K562 (cell line): Measurements from ENCODE around the gene CXCL5. TPM values are rescaled to one million over a fixed set of nuclear protein-coding genes. Genes with fewer than 3 reads are reported as not detected.

Experiments used
- BRD9 ChIP-seq: fragments of 450-650 bp; IDR thresholded peaks from 2 replicates; pipeline ENCODE4 v1.6.1; 2018; ENCODE audit warnings: low read depth; ENCODE audit not compliant: partially characterized antibody
- CTCFL ChIP-seq: IDR thresholded peaks from 2 replicates; pipeline ENCODE4 v1.6.1; 2011; ENCODE audit warnings: borderline replicate concordance, low read depth, mild to moderate bottlenecking, moderate library complexity, low read length; ENCODE audit not compliant: insufficient read depth, poor library complexity, severe bottlenecking
- FOXK2 ChIP-seq, 2 experiments: fragments of 450-650 bp; IDR thresholded peaks in 1 of 2; conservative IDR thresholded peaks in 1 of 2; 2 replicates each; pipeline ENCODE4 v1.6.1; 2016; ENCODE audit warnings: low read depth in 2 of 2, mild to moderate bottlenecking in 1 of 2
- ILF3 ChIP-seq: fragments of 450-650 bp; IDR thresholded peaks from 2 replicates; pipeline ENCODE4 v1.6.1; 2018; ENCODE audit warnings: antibody characterized with exemption, mild to moderate bottlenecking, moderate library complexity, borderline replicate concordance
- PHB2 ChIP-seq: fragments of 450-650 bp; IDR thresholded peaks from 2 replicates; pipeline ENCODE4 v1.6.1; 2017; ENCODE audit warnings: low read depth
- PRMT5 ChIP-seq: sonication (generic); formaldehyde crosslinking; IDR thresholded peaks from 2 replicates; pipeline ENCODE4 v1.5.0; 2020; ENCODE audit warnings: missing genetic modification reagents
- RBFOX2 ChIP-seq: fragments of 200-400 bp; formaldehyde crosslinking; IDR thresholded peaks from 2 replicates; pipeline ENCODE4 v1.6.1; 2017; ENCODE audit warnings: low read depth, mild to moderate bottlenecking, low read length, moderate library complexity
- SMARCA4 ChIP-seq: fragments of 450-650 bp; IDR thresholded peaks from 2 replicates; pipeline ENCODE4 v1.6.1; 2016
- SP2 ChIP-seq: IDR thresholded peaks from 2 replicates; pipeline ENCODE4 v1.6.1; 2011; ENCODE audit warnings: mild to moderate bottlenecking, low read depth, low read length, moderate library complexity; ENCODE audit not compliant: poor library complexity, severe bottlenecking; ENCODE audit errors: extremely low read depth
- THAP12 ChIP-seq: fragments of 250-450 bp; sonication (Bioruptor Pico); IDR thresholded peaks from 2 replicates; pipeline ENCODE4 v1.9.0; 2021; ENCODE audit warnings: mild to moderate bottlenecking, inconsistent platforms
- ZBTB2 ChIP-seq: fragments of 450-650 bp; IDR thresholded peaks from 2 replicates; pipeline ENCODE4 v1.6.1; 2016; ENCODE audit warnings: antibody characterized with exemption
- ZMIZ1 ChIP-seq, 2 experiments: fragments of 150-350 bp in 1 of 2; IDR thresholded peaks; 2 replicates each; pipeline ENCODE4 v1.6.1; 2012 to 2016; ENCODE audit warnings: low read depth in 2 of 2, low read length in 2 of 2, mild to moderate bottlenecking in 1 of 2, moderate library complexity in 1 of 2
- ZNF143 ChIP-seq: sonication (generic); formaldehyde crosslinking; IDR thresholded peaks from 2 replicates; pipeline ENCODE4 v1.9.0; 2022; ENCODE audit warnings: mild to moderate bottlenecking, missing genetic modification reagents
- ZNF41 ChIP-seq: fragments of 250-450 bp; sonication (Bioruptor Pico); conservative IDR thresholded peaks from 2 replicates; pipeline ENCODE4 v1.4.0; 2020; ENCODE audit warnings: mild to moderate bottlenecking
- polyA plus RNA-seq, 8 experiments: library from polyadenylated mRNA; depleted of rRNA in 4 of 8; stranded (reverse) in 5 of 8; unstranded in 3 of 8; fragments of >200 nt; fragmentation: Nextera tagmentation in 2 of 8; fragmentation: Illumina TruSeq in 1 of 8; extraction: Ambion mirVana in 2 of 8; extraction: Trizol in 1 of 8; gene quantifications; 2 replicates each; pipeline versions ENCODE4 v1.2.1 to v1.2.3, GENCODE V29; 2011 to 2014; ENCODE audit warnings: inconsistent platforms in 1 of 8, missing spikeins in 1 of 8
- total RNA-seq, 7 experiments: library from RNA; depleted of rRNA in 6 of 7; stranded (reverse); fragments of >200 nt in 6 of 7; fragmentation: Illumina TruSeq in 2 of 7; extraction: Trizol in 2 of 7; gene quantifications; 2 replicates each; pipeline versions ENCODE4 v1.2.1 to v1.2.3, GENCODE V29; 2011 to 2021; ENCODE audit warnings: low replicate concordance in 1 of 7

The CXCL5 gene
- total and polyA plus RNA-seq, 9 of the 15 experiments (the other 6 are each of a cell fraction or from before 2014, with no cell fraction given) = not detected

GRCh38 chr4:74038425-74039314 lies 40.2 kb upstream of the CXCL5 start, which contains the start of gene CXCL3 (continued):
- TF ChIP-seq THAP12 (CRISPR knock-in tag) = 0 out of 2 replicates have a peak, but pooled peaks have one; percentile 59
- TF ChIP-seq ZBTB2 = 0 out of 2 replicates have a peak, but pooled peaks have one; percentile 14
- TF ChIP-seq SP2 = no peak
- TF ChIP-seq FOXK2 (conservative IDR thresholded peaks at IDR 0.05 in 1 of 2, IDR thresholded peaks at IDR 0.05 in 1 of 2; ENCODE audit: low read depth in 2 of 2) = no peak; a peak in 1 of 4 replicates
- TF ChIP-seq PHB2 = no peak
- 0 out of 4 replicates have a peak, but pooled peaks of 1 of the 2 experiments have one; percentile 17 for TF ChIP-seq ZMIZ1 (IDR thresholded peaks at IDR 0.05; ENCODE audit: low read depth in 2 of 2, low read length in 2 of 2)
- TF ChIP-seq ZNF41 (CRISPR knock-in tag) = 0 out of 2 replicates have a peak, but pooled peaks have one; percentile 32
- TF ChIP-seq CTCFL = peak; percentile 45
- peak; percentile 28; the same call in 1 of the 2 replicates for TF ChIP-seq ILF3
- 0 out of 2 replicates have a peak, but pooled peaks have one; percentile 21 for TF ChIP-seq ZNF143
- peak; percentile 70 for TF ChIP-seq BRD9
- 0 out of 2 replicates have a peak, but pooled peaks have one; percentile 30 for TF ChIP-seq SMARCA4
- TF ChIP-seq RBFOX2 = peak; percentile 95
- no peak for TF ChIP-seq PRMT5
